GM18502 (cell line): ENCODE measurements around the gene MIF4GD.
"Not testable (repeated sequence)": the region's sequence is repeated elsewhere in the genome, so short reads cannot be mapped to it uniquely, and the experiment has no call there.

ENCODE experiments used
- ATAC-seq: cut with Tn5 transposase; IDR thresholded peaks from one replicate; pipeline ENCODE4 v1.9.1; 2021; ENCODE audit warnings: mild to moderate bottlenecking; ENCODE audit not compliant: unreplicated experiment, poor library complexity

Gene MIF4GD, protein sequence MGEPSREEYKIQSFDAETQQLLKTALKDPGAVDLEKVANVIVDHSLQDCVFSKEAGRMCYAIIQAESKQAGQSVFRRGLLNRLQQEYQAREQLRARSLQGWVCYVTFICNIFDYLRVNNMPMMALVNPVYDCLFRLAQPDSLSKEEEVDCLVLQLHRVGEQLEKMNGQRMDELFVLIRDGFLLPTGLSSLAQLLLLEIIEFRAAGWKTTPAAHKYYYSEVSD

DNA sequence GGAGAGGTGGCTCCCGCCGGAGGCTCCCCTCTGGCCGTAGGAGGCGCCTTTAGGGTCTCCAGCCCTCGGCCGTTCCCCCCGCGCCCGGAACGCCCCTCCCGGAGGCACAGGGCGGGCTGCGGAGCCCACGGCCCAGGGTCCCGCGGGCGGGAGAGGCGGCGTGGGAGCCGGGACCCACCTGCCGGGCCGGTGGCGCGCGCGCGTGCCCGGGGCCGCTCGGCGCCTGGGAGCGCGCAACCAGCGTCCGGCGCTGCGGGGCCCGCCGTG, at the start of gene MIF4GD:
Gene MIF4GD, minus strand, starts transcription at position 266 of the 267 bp plus-strand sequence. CDS start 1,036 bp downstream, outside the sequence.
- peak; percentile 27 for ATAC-seq

DNA sequence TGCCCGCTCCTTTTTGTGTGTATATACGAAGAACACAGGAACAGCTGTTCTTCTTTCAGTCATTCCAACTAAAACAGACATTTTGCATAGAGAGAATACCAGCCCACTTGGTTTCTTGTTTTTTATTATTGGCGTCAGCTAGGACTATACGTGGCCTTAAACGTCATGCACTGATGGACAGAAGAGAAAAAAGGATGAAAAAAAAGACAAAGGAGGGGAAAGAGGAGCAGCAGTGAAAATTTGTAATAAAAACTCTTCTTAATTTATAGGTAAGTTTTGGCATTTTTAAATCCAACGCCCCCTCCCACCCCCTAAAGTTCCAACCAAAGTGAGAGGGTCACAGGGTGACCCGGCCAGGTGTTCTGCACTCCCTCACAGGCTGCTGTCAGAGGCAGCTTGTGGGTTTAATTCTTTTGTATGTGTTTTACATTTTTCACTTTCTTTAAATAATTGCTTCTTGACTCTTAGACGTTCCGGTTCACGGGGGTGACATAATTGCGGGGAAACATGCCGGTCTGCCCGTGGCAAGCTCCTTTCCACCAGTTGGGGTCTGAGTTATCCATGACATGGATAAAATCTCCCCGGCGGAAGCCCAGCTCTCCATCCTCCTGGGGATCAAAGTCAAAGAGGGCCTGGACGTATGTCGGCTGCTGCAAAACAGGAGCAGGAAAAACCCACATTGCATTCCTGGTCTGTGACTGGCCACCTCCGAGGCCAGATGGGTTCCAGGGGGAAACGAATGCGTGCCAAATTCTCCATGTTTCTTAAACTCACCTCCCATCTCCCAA, 49.1 kb upstream of the MIF4GD start:
- peak; percentile 53 for ATAC-seq

DNA sequence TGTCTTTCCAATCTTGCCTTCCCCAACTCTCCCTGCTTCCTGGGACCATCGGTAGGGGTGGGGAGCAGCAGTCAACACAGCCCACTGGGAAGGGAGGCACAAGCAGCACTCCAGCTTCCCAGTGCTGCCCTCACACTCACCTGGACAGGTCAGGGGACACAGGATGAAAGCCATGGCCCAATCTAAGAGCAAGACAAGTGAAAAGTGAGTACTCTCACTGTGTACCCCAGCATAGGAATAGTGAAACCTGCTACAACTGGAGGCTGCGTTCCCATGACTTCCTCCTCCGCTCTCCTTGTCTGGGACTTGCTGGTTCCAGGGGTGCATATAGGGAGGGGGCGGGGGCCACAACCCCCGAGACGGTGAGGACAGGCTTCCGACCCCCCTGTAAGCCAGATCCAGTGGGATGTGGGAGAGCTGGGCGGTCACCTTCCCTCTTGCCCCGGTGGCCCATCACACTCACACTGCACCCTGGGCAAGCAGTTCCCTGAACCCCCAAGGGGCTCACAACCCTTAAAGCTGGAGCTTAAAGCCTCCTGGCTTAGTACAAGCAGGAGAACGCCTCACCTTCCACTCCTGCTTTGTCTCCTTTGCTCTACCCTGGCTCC, 47.7 kb upstream of the MIF4GD start:
- ATAC-seq = no peak

DNA sequence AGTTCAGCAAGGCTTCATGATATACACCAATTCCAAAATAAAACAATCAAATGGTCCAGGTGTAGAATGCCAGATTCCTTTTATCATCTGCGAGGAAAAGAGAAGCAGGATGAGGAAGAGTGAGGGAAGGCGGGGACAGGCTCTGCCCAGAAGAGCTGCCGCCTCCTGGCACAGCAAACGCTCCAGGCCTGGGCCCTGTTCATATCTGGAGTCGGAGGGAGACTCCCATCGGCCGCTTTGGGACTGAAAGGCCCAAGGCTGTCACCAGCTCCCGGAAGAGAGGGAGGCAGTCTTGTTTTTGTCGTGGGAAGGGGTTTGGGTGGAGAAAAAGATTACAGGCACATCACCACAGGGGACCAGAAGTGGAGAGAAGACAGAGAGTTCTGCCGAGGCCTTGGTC, 47.2 kb upstream of the MIF4GD start:
- ATAC-seq = no peak

DNA sequence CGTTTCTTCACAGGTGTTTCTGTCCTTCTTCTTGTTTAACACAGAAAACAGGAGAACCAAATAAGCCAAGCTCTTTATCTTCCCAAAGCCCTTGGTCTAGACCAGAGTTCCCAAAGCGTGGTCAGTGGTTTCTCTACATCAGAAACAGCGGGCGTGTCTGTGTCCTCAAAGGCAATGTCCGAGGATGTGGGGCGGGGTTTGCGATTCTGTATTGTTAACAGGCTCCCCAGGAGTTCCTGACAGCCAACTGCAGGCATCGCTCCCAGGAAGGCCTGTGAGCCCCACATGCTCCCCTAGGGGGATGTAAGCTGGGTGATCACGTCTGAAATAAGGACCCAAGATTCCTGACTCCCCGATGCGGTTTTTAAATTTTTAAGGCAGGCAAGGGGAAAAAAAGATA, 46.6 kb upstream of the MIF4GD start:
- ATAC-seq = no peak

DNA sequence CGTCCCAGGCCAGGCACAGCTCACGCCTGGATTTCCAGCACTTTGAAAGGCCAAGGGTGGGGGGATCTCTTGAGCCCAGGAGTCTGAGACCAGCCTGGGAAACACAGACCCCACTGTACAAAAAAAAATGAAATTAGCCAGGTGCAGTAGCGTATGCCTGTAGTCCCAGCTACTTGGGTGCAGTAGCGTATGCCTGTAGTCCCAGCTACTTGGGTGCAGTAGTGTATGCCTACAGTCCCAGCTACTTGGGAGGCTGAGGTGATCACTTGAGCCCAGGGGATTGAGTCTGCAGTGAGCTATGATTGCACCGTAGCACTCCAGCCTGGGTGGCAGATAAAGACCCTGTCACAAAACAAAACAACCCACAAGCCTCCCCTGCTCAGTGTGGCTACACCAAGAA, 45.2 kb upstream of the MIF4GD start:
- ATAC-seq = no peak

DNA sequence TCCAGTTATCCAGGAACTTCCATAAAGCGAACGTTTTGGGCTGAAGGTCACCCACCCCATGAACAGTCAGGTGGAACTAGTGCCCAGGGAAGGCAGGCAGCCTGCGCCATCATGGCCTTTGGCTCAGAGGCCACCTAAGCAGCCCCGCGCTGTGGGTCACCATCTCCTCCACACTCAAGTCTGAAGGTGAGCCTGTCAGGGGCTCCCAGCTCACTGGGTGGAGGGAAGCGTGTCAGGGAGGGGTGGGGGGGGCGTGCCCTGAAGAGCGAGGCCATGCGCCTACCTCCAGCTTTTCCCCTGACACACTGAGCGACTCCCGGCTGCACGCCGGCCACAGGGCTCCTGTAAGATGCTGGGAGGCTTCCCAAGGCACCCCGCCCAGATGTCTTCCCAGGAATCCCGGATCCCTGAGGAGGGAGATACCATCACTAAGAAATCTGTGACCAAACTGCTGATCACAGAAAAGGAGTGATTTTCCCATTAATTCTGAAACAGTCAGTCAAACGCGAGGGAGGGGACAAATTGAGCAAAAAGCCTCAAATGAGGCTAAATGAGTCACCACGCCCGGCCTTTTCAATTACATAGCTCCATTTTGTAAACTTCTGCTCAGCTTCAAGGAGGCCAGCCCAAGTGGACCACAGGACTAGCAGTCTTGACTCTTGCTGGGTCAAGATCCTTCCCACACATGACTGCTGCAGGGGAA, 44.7 kb upstream of the MIF4GD start:
- ATAC-seq = no peak

DNA sequence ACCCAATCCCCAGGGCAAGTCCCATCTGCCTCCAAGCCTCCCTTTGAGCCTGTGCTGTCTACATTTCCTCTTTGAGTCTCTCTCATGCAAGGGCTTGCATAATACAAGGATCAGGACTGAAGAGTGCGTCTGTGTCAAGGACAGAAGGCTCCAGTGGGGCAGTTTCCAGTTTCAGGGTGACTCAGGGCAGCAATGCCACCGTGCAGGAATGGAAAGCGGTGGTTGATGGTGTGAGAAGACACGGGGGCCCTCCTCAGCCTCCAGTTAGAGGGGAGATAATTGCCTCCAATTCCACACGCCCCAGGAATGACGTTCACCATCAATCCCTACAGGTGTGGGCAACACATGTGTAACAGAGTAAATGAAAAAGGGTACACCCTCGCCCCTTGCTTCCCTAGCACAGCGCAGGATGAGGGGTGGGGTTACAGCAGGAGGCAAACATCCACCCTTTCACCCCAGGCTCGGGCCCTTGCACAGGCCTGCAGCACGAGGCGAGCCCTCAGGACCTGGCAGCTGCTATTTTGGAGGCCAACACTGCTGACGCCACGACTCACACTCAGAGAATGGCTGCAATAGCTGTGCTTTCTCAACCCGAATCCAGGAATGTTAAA, 43.0 kb upstream of the MIF4GD start:
- peak; percentile 66 for ATAC-seq

DNA sequence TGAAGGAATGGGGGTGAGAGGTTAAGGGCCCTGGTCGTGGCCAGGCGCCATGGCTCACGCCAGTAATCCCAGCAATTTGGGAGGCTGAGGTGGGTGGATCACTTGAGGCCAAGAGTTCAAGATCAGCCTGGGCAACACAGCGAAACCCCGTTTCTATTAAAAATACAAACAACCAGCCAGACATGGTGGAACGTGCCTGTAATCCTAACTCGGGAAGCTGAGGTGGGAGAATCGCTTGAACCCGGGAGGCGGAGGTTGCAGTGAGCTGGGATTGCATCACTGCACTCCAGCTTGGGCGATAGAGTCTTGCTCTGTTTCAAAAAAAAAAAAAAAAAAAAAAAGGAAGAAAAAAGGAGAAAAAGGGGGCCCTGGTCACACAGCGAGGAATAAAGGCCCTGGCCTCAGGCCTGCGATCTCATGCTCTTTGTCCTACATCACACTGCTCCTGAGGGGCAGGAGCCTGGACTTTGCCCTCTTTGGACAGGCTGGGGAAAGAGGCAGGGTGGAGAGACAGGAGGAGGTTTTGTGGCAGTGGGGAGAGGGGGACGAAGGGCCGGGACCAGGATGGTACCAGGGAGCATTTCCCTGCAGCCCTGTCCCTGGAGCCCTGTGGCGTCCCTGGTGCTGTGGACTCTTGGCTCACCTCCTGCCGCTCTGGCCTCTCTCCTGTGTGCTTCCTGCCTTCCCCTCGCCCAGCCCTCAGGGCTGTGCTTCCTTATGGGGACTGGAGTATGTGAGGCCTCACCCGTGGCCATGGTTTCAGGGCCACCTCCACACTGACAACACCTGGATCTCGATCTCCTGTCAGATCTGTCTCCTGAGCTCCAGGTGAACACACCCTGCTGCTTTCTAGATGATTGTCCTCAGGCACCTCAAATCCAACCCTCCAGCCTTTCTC, 38.0 kb upstream of the MIF4GD start:
- no peak for ATAC-seq

DNA sequence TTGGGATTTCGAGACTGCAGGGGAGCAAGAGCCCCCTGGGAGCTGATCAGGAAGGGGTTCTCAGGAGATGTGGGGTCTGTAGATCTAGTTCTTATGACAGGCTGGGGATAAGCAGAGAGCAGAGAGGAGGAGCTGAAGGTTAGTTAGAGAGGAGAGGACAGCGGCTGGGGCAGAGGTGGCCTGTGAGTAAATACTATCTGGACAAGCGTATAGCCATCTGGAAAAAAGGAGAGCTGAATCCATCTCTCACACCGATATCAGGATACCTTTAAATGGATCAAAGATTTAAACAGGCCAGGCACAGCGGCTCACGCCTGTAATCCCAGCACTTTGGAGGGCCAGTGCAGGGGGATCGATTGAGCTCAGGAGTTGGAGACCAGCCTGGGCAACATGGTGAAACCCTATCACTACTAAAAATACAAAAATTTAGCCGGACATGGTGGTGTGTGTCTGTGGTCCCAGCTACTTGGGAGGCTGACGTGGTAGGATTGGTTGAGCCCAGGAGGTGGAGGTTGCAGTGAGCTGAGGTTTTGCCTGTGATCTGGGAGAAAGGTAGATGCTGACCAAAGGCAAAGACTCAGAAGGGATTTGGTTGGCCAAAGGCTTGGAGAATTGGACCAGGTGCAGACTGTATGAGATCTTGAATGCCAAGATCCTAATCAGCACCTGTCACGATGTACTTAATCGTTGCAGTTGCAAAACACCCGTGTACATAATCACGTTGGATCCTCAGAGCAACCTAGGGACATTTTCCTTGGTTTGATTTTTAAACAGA, 37.1 kb upstream of the MIF4GD start:
- no peak for ATAC-seq

DNA sequence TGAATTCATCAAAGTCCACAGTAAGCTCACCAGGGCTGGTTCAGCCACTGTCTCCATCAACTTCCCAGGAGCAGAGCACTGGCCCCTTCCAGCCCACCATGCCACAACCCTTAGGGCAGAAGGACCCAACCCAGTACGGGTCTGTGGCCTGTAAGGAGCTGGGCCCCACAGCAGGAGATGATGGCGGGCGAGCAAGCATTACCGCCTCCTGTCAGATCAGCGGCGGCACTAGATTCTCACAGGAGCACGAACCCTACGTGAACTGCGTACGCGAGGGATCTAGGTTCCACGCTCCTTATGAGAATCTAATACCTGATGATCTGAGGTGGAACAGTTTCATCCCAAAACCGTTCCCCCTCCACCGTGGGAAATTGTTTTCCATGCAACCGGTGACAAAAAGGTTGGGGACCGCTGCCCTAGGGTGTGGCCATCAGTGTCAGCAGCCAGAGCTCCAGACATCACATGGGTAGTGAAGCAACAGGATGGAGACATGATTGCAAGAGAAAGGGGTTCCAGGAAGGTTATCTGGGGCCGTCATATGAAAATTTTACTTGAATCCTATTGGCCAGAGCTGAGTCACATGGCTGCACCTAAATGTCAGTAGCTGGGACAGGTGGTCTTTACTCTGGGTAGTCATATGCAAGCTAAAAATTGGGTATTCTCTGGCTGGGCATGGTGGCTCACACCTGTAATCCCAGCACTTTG, 30.6 kb upstream of the MIF4GD start:
- ATAC-seq = no peak

DNA sequence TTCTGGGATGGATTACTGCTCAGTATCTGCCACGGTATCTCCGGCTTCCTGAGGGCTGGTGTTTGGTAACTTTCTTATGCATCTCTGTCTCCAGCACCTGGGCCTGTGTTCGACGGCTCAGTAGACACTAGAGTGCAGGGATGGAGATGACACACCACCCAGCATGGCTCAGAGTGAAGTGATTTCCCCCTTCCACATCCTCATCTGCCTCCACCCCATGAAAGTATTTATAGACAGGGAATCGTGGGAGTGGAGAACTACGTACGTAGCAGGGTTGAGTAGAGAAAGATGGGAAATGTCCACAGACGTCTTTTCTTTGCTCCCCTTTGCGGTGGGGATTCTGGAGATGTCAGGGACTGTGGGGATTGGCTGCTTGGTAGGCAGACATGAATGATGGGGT, 30.0 kb upstream of the MIF4GD start:
- ATAC-seq = no peak

DNA sequence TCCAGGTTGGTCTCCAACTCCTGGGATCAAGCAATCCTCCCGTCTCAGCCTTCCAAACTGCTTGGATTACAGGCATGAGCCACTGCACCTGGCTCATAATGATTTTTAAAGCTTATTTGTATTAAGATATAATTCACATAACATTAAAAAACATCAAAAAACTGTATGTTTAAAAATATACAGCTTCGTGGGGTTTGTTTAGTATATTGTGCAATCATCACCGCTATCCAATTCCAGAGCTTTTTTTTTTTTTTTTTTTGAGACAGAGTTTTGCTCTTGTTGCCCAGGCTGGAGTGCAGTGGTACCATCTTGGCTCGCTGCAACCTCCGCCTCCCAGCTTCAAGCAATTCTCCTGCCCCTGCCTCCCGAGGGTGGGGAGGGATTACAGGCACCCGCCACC, 29.2 kb upstream of the MIF4GD start:
- ATAC-seq = no peak

DNA sequence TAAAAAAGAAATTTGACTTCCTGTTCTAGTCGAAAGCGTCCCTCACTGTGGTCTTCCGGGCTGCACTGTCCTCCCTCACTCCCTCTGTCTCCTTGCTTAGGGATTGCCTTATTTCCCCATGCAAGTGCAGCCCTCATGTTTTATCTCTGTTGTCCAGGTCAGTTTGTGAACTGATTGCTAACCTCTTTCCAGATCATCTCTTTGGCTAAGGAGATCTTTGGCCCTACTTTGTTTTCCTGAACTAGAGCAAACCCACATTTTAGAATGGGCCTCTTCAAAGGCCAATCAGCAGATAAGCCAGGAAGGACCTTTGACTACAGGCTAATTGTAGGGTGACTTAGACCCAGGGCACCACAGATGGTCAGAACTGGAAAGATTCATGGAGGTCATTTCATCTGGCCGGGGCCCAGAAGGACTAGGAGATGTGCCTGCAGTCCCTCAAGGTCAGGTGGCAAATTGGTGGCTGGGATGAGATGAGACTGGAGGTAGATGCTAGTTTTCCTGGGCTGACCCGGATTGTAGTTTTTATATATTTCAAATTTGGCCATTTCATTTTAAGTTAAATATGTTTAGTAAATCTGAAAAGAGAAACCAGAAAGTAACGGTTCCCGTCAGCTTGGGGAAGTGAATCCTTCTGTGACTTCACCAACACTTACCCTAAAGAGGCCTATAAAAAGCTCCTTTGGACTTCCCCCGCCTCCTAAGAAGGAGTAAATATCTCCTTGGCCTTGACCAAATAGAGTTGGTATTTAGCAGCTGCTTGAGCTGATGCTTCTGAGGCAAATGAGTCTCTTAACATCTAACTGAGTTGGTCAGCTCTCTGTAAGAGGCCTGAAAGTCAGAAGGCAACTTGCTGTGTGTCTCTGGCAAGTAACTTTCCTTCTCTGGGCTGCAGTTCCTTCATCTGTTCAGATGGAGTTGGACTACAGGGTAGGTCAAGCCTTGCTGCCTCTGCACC, 24.4 kb upstream of the MIF4GD start:
- ATAC-seq = peak; percentile 63

DNA sequence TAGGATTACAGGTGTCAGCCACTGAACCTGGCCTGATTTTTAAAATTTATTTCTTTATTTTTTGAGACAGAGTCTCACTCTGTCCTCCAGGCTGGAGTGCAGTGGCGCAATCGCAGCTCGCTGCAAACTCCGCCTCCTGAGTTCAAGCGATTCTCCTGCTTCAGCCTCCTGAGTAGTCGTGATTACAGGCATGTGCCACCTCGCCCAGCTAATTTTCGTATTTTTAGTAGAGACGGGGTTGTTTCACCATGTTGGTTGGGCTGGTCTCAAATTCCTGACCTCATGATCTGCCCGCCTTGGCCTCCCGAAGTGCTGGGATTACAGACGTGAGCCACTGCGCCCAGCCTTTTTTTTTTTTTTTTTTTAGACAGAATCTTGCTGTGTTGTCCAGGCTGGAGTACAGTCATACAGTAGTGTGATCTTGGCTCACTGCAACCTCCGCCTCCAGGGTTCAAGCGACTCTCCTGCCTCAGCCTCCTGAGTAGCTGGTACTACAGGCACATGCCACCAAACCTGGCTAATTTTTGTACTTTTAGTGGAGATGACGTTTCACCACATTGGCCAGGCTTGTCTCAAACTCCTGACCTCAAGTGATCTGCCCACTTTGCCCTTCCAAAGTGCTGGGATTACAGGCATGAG, 21.9 kb upstream of the MIF4GD start:
- ATAC-seq = not testable (repeated sequence)

DNA sequence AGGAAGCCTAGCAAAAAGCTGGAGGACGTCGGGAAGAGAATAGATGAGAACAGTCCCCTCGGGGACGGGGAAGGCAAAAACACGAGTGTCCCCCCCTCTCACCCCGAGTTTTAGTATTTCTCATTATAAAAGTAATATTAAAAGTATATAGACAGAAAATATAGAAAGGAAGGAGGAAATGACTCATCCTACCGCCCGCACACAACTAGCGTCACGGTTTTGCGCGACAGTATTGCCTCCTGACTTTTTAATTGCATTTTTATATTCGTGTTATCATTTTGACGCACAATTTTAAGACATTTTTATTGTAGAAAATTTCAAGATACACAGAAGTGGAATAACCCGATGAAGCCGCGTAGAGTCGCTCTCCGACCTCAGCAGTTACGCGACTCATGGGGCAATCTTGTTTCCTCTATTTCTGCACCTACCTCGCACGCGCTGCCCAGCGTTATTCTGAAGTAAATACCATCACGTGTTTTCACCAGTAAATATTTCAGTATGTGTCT, 18.9 kb upstream of the MIF4GD start:
- ATAC-seq = peak; percentile 23
